CD4-positive, alpha-beta T cell treated with Interleukin-2 at 100 ng/mL for 4 hours (primary cell): ENCODE data around the gene DYDC1.
"Not testable (repeated sequence)": the region's sequence is repeated elsewhere in the genome, so short reads cannot be mapped to it uniquely, and the experiment has no call there.

ENCODE experiments used
- DNase-seq: peaks from one replicate; pipeline ENCODE4 v3.0.0-alpha.2; 2020; ENCODE audit warnings: low spot score

DYDC1 gene

GRCh38 chr10:80344276-80344675, 12.3 kb downstream of the DYDC1 start:
- no peak for DNase-seq

- DNase-seq: no peak
Measured at GRCh38 chr10:80333983-80334382, 22.6 kb downstream of the DYDC1 start.

GRCh38 chr10:80324891-80325364, 31.6 kb downstream of the DYDC1 start:
- no peak for DNase-seq

DNA sequence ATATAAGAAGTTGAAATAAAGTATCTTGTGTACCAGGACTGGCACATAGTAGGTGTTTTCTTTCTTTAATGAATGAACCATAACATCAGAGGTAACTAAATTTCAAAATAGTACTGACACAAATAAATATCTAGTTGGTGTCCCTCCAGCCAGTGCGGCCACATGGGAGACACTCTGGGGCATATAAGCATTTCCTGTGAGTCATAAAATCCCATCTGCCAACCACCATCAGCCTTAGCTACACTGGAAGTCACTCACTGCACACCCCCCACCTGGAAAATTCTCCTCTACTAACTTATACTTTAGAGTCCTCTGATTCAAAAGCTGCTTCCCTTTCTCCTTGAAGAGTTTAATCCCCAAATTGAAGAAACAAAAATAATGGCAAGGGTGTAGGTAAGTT, 32.5 kb downstream of the DYDC1 start:
- no peak for DNase-seq

- no peak for DNase-seq
Measured at GRCh38 chr10:80323311-80323710, 33.2 kb downstream of the DYDC1 start.

DNA sequence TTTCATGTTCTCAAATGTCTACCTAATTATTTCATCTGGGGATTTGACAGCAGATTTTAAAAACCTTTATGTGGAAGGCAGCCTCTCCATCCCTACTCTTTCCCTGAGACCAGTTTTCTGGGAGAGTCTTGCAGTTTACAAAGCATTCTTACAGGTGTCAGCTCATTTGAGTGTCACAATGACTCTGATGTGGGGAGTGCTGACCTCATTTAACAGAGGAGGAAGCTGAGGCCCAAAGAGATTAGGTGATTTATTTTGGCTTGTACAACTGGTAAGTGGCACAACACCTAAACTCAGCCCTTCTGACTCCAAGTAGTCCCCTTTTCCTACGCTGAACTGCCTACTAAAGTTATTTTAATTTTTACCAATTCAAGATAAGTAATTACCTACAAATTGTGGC, 33.8 kb downstream of the DYDC1 start:
- no peak for DNase-seq

- no peak for DNase-seq
Measured at GRCh38 chr10:80322158-80322557, 34.4 kb downstream of the DYDC1 start.

DNA sequence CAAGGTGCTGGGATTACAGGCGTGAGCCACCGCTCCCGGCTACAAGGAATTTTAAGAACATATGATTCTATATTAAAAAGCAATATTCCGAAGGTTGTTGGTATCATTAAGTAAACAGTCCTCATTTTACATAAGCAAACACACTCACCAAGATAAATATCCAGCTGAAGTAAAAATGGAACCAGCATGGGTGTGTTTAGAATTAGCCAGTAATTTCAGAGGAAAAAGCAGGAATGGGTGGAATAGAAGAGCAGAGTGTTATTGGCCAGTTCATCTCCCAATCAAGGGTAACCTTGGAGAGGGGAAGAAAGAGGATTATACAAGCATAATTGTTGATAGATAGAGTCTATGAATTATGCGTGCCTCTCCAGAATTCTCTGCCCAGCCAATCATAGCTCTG, 35.4 kb downstream of the DYDC1 start:
- DNase-seq: no peak

DNA sequence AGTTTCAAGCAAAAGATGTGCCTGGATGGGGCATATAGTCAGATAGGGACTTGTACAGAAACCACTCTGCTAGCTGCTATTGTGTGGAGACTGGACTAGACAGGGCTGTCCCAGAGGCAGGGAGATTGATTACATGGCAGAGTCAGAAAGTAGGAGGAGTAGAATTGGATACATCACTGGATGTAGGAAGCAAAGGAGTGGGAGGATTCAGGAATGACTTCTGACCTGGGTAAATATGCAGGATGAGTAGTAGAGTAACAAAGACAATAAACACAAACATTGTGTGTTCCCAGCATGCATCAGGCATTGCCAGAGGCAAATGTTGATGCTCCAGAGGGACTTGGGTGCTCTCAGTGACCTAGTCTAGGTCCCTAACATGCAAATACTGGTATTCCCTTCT, 36.2 kb downstream of the DYDC1 start:
- no peak for DNase-seq

- no peak for DNase-seq
Measured at GRCh38 chr10:80319725-80320290, 36.7 kb downstream of the DYDC1 start.

- no peak for DNase-seq
Measured at GRCh38 chr10:80319318-80319717, 37.2 kb downstream of the DYDC1 start.

DNA sequence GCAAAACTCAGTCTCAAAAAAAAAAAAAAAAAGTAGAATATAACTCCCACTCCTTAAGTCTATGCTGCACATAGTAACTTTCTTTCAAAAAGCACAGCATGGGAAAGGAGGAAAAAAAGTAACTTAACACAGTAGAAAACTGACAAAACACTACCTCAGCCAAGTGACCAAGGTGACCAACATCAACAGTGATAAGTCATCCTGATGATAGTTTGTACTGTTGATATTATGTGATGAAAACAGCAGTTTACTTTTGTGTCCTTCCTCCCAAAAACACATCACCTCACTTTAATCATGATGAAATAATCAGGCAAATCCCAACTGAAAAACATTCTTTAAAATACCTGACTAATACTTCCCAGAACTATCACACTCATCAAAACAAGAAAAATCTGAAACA, 37.8 kb downstream of the DYDC1 start:
- DNase-seq: no peak

DNA sequence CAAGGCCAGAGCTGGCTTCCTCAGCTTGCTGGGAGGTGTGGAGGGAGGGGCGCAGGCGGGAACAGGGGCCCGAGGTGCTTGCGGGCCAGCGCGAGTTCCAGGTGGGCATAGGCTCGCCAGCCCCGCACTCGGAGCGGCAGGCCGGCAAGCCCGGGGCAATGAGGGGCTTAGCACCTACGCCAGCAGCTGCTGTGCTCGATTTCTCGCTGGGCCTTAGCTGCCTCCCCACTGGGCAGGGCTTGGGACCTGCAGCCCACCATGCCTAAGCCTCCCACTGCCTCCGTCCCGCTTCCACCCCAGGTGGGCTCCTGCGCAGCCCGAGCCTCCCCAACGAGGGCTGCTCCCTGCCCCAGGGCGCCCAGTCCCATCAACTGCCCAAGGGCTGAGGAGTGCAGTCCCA, 41.2 kb downstream of the DYDC1 start:
- no peak for DNase-seq

GRCh38 chr10:80313523-80313922, 43.0 kb downstream of the DYDC1 start:
- DNase-seq: no peak

DNA sequence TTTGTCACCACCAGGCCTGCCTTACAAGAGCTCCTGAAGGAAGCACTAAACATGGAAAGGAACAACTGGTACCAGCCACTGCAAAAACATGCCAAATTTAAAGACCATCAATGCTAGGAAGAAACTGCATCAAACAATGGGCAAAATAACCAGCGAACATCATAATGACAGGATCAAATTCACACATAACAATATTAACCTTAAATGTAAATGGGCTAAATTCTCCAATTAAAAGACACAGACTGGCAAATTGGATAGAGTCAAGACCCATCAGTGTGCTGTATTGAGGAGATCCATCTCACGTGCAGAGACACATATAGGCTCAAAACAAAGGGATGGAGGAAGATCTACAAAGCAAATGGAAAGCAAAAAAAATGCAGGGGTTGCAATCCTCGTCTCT, 50.6 kb downstream of the DYDC1 start:
- DNase-seq: not testable (repeated sequence)

DNA sequence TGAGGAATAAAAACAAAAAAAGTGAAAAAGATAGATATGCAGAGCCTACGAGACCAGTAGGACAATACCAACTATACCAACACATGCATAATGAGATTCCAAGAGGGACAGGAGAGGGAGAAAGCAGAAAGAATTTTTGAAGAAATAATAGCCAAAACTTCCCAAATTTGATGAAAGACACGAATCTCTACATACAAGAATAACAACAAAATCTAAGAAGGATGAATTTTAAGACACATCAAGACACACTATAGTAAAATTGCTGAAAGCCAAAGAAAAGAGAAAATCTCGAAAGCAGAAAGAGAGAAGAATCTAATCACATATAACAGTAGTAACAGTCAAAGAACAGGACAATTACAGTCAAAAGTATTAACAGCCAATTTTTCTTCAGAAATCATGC, 59.6 kb downstream of the DYDC1 start:
- DNase-seq: no peak

DNA sequence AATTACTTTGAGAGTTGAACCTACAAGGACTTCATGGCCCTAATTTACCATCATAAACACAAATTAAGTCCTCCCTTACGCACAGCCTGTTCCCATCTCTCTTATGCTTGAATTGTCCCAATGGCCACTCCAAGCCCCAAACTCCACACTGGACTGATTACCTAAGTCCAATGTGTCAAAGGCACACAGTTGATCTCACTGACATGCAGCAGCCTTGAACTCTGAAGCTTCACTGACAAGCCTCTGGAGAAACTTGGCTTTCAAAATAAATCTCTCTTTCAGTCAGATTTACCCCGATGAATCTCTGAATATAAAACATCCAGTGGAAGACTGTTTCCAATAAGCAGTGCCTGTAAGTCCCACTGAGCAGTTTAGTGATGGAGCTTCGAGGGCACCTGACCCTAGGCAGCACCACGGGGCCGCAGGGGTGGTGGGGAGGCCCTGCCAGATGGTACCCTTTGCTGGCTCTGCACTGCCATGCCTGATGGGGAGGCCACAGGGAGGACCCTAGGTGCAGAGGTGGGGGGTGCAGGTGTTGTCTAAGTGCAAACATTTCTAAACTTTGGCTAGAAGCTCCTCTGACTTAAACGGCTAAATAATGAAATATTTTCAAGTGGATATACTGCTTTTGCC, 63.8 kb downstream of the DYDC1 start:
- DNase-seq: no peak

GRCh38 chr10:80290474-80291220, 65.9 kb downstream of the DYDC1 start:
- DNase-seq: no peak

GRCh38 chr10:80289451-80290287, 66.9 kb downstream of the DYDC1 start, which contains the start of gene MAT1A:
MAT1A (minus strand) TSS chr10:80289658; CDS start chr10:80289423, 235 bp downstream.
- DNase-seq: no peak

DNA sequence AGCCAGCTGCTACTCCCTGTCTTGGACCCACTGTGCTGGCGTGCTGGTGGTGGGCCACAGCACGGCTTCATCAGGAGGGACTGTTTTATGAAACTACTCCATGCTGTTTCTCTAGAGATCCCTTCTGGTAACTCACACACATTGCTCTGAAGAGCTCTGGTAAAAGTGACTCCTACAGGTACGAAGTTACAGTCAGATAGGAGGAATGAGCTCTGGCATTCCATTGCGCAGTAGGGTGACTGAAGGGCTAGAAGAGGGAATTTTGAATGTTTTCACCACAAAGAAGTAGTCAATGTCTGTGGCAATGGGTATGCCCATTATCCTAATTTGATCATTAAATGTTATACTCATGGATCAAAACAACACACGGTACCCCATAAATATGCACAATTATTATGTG, 67.7 kb downstream of the DYDC1 start:
- no peak for DNase-seq
